HG03469 (cell line): Measurements from ENCODE around the gene FAM185A.
"Not testable (repeated sequence)": the region's sequence is repeated elsewhere in the genome, so short reads cannot be mapped to it uniquely, and the experiment has no call there.

Experiments used
- ATAC-seq: cut with Tn5 transposase; IDR thresholded peaks from one replicate; pipeline ENCODE4 v1.9.1; 2021; ENCODE audit warnings: mild to moderate bottlenecking, moderate library complexity, moderate number of reproducible peaks; ENCODE audit not compliant: unreplicated experiment

Gene FAM185A

GRCh38 chr7:102776217-102776616 lies 27.4 kb downstream of the FAM185A start:
- not testable (repeated sequence) for ATAC-seq

GRCh38 chr7:102778663-102779062 lies 29.9 kb downstream of the FAM185A start:
- ATAC-seq = not testable (repeated sequence)

- ATAC-seq = not testable (repeated sequence)
Measured at GRCh38 chr7:102780926-102781325, 32.1 kb downstream of the FAM185A start.

GRCh38 chr7:102788770-102789169 lies 40.0 kb downstream of the FAM185A start:
- not testable (repeated sequence) for ATAC-seq

GRCh38 chr7:102790364-102791100 lies 41.7 kb downstream of the FAM185A start:
- ATAC-seq = not testable (repeated sequence)

- not testable (repeated sequence) for ATAC-seq
Measured at GRCh38 chr7:102791367-102791766, 42.6 kb downstream of the FAM185A start.

GRCh38 chr7:102791831-102792230 lies 43.0 kb downstream of the FAM185A start:
- ATAC-seq = not testable (repeated sequence)

GRCh38 chr7:102794567-102794966 lies 45.8 kb downstream of the FAM185A start:
- ATAC-seq = not testable (repeated sequence)

GRCh38 chr7:102795987-102796595 lies 47.3 kb downstream of the FAM185A start:
- not testable (repeated sequence) for ATAC-seq

GRCh38 chr7:102806613-102807012 lies 57.8 kb downstream of the FAM185A start:
- no peak for ATAC-seq

GRCh38 chr7:102810916-102811315 lies 62.1 kb downstream of the FAM185A start:
- no peak for ATAC-seq

- ATAC-seq = no peak
Measured at GRCh38 chr7:102811942-102812678, 63.3 kb downstream of the FAM185A start.

GRCh38 chr7:102813191-102814024 lies 64.6 kb downstream of the FAM185A start:
- ATAC-seq = no peak

- no peak for ATAC-seq
Measured at GRCh38 chr7:102814025-102814471, 65.2 kb downstream of the FAM185A start.

- no peak for ATAC-seq
Measured at GRCh38 chr7:102817616-102818573, 69.1 kb downstream of the FAM185A start.

GRCh38 chr7:102819151-102819550 lies 70.4 kb downstream of the FAM185A start:
- no peak for ATAC-seq

- no peak for ATAC-seq
Measured at GRCh38 chr7:102821994-102822747, 73.4 kb downstream of the FAM185A start.

GRCh38 chr7:102823390-102824119 lies 74.8 kb downstream of the FAM185A start:
- no peak for ATAC-seq
